H7 (cell line): ENCODE data around the gene ZNF415. TPM values are rescaled to one million over a fixed set of nuclear protein-coding genes. Genes with fewer than 3 reads are reported as not detected.

Experiments
- total RNA-seq: library from RNA; depleted of rRNA; stranded (reverse); fragments of >200 nt; shearing (Covaris generic); gene quantifications from 2 replicates; pipeline ENCODE4 v1.2.3, GENCODE V29; 2014; rRNA removed

The ZNF415 gene
- total RNA-seq, 1 experiment from 2014 or later = 5.5 TPM

Other genes starting within 250 kb of the ZNF415 start
- gene ZNF320, start 235.3 kb downstream of the ZNF415 start, total RNA-seq = 13.1 and 24.0 TPM in 2 replicates
- gene ZNF888, start 209.5 kb downstream of the ZNF415 start, total RNA-seq = 4.6 and 5.7 TPM in 2 replicates
- gene ZNF816, start 170.0 kb downstream of the ZNF415 start, total RNA-seq = 14.8 and 22.2 TPM in 2 replicates
- gene ERVV-1, start 119.0 kb downstream of the ZNF415 start, total RNA-seq = 0.17 and 0.33 TPM in 2 replicates
- gene ERVV-2, start 88.2 kb downstream of the ZNF415 start, total RNA-seq = 0.14 and 1.1 TPM in 2 replicates
- gene ZNF160, start 29.5 kb downstream of the ZNF415 start, total RNA-seq = 21.6 and 48.7 TPM in 2 replicates
- gene ZNF347, start 26.1 kb upstream of the ZNF415 start, total RNA-seq = 7.1 and 9.7 TPM in 2 replicates
- 3.9 and 4.0 TPM in 2 replicates for gene ZNF665, start 60.4 kb upstream of the ZNF415 start, total RNA-seq
- gene ZNF677, start 122.0 kb upstream of the ZNF415 start, total RNA-seq = 1.00 and 1.0 TPM in 2 replicates
- gene VN1R2, start 125.4 kb upstream of the ZNF415 start, total RNA-seq = not detected in 2 replicates
- not detected in 2 replicates for gene VN1R4, start 134.8 kb upstream of the ZNF415 start, total RNA-seq
- 9.9 and 17.1 TPM in 2 replicates for gene ZNF845, start 200.8 kb upstream of the ZNF415 start, total RNA-seq
- gene ZNF525, start 232.8 kb upstream of the ZNF415 start, total RNA-seq = 11.3 and 23.6 TPM in 2 replicates